ENCODE data around the gene SLC9C1. TPM values are rescaled to one million over a fixed set of nuclear protein-coding genes. Genes with fewer than 3 reads are reported as not detected.

SLC9C1 gene
- total RNA-seq, 1 donor from 2014 or later, result not detected

DNA sequence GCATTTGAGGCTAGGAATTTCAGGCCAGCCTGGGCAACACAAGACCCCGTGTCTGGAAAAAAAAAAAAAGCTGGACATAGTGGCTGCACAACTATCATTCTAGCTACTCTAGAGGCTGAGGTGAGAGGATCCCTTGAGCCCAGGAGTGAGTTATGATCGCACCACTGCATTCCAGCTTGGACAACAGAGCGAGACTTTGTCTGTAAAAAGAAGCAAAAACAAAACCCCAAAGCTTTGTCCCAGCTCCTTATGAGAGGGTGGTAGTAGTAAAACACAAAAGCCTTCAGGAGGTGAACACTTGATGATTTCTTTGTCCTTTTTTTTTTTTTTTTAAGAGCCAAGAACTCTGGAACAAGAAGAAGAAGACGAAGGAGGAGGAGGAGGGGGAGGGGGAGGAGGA lies 37.8 kb upstream of the SLC9C1 start:
- intact Hi-C loops (cut with DNase I), result no loop called here
- ATAC-seq, result no peak
- Histone ChIP-seq H3K27ac (no peak overlapping the region), H3K4me3 (no peak overlapping the region), H3K9me3 (no peaks in the 10 kb centered on the region), H3K4me1 (peaks cover 10% of the 10 kb centered on the region), H3K36me3 (no peaks in the 10 kb centered on the region), H3K27me3 (ENCODE audit: low read depth) (no peaks in the 10 kb centered on the region)
- no peak for DNase-seq
- TF ChIP-seq, protein P1, sequence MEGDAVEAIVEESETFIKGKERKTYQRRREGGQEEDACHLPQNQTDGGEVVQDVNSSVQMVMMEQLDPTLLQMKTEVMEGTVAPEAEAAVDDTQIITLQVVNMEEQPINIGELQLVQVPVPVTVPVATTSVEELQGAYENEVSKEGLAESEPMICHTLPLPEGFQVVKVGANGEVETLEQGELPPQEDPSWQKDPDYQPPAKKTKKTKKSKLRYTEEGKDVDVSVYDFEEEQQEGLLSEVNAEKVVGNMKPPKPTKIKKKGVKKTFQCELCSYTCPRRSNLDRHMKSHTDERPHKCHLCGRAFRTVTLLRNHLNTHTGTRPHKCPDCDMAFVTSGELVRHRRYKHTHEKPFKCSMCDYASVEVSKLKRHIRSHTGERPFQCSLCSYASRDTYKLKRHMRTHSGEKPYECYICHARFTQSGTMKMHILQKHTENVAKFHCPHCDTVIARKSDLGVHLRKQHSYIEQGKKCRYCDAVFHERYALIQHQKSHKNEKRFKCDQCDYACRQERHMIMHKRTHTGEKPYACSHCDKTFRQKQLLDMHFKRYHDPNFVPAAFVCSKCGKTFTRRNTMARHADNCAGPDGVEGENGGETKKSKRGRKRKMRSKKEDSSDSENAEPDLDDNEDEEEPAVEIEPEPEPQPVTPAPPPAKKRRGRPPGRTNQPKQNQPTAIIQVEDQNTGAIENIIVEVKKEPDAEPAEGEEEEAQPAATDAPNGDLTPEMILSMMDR (IDR thresholded peaks at IDR 0.05), result no peak

DNA sequence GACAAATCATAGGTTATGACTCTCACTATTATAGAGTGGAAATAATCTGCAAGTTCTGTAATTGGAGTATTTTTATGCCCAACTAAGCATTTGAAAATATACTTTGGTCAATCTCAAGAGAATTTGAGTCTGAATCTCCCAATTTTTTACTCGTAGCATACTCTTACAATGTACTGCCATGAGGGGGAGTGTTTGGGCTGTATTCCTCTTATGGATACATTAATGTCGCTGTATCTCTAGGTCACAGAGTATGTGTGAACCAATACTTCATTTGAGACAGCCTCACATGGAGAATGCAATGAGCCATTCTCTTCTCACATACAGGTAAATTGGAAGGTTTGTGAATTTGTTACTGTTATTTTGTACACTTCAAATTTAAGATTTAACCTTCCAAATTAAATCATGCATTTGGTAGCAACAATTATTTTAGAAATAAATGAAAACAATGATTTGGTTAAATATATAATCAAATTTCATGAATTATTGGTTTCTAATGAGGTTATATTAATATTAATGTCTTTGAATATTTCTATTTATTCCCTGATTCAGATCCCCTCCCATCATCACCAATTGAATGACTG lies 33.4 kb upstream of the SLC9C1 start:
- intact Hi-C loops (cut with DNase I), result loop anchor here (10.0 kb wide), 1 partner anchor 207 kb away; no protein-coding TSS in a partner anchor
- DNase-seq, result no peak
- H3K27ac ChIP-seq, result no peak overlapping the region

DNA sequence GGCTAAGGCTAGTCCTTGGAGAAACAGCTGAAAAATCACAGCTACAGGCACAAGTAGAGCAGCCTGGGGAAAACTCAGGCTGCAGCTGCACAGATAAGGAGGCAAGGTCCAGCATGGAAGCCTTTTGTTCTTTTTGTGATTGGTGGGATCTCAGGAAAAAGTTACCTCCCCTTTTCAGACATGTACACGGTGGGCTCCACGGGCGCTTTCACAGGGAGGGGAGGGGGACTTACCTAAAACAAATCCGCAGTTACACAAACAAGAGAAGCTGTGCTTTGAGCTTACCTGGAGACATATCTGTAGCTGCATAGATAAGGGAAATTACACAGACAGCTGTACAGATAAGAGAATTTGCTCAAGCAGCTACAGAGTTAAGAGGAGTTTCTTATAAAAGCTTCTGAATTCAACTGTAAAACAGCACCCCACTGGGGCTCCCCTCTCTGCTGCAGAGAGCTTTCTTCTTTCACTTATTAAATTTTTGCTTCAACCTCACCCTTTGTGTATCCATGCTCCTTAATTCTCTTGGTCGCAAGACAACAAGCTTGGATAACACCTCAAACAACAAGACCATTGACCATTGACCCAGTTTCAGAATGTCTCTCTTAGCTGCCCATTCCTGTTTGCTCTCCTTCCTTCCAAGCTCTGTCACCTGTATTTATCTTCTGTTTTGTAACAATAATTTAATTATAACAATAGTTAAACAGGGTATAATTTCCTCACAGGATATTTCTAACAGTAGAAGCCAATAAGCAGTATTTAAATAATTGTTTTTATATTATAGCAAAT lies 28.0 kb upstream of the SLC9C1 start:
- TF ChIP-seq, protein P1 (IDR thresholded peaks at IDR 0.05), result no peak
- no peak overlapping the region for H3K27ac ChIP-seq
- H3K36me3 ChIP-seq, result no peaks in the 10 kb centered on the region
- intact Hi-C loops (cut with DNase I), result loop anchor here (10.0 kb wide), 1 partner anchor 213 kb away; no protein-coding TSS in a partner anchor
- DNase-seq (no peak), ATAC-seq (no peak)
- H3K9me3 ChIP-seq, result no peaks in the 10 kb centered on the region
- H3K4me1 ChIP-seq, result no peaks in the 10 kb centered on the region
- no peak overlapping the region for H3K4me3 ChIP-seq
- H3K27me3 ChIP-seq (ENCODE audit: low read depth), result no peaks in the 10 kb centered on the region

More for the DNA sequence above, 33.4 kb upstream of the SLC9C1 start:
- Histone ChIP-seq H3K36me3 (no peaks in the 10 kb centered on the region), H3K4me3 (no peak overlapping the region), H3K27me3 (ENCODE audit: low read depth) (no peaks in the 10 kb centered on the region), H3K9me3 (no peaks in the 10 kb centered on the region), H3K4me1 (no peaks in the 10 kb centered on the region)
- TF ChIP-seq, protein P1 (IDR thresholded peaks at IDR 0.05), result peak; percentile 72
- peak; percentile 92 to 93 for ATAC-seq

DNA sequence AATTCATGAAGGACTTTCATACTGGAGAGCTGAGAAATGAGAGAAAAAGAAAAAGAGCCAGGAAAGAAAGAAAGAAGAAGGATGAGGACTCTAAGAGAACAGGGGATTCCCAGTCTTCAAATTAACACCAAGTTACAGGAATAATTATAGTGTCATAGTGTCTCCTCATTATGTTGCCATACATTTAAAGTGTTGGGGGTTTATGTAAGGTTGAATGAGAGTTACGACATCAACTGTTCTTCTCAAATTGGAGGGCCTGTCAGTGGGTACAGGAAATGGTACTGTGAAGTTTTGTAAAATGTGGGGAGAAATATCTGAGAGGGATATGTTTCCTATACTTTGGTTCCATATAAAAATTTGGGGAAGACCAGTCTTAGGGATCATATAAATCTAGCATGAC lies 26.7 kb upstream of the SLC9C1 start:
- ATAC-seq (no peak), DNase-seq (no peak)
- H3K9me3 ChIP-seq, result no peaks in the 10 kb centered on the region
- intact Hi-C loops (cut with DNase I), result loop anchor here (10.0 kb wide), 1 partner anchor 214 kb away; no protein-coding TSS in a partner anchor
- no peak overlapping the region for H3K4me3 ChIP-seq
- H3K4me1 ChIP-seq, result no peaks in the 10 kb centered on the region
- H3K36me3 ChIP-seq, result no peaks in the 10 kb centered on the region
- TF ChIP-seq, protein P1 (IDR thresholded peaks at IDR 0.05), result no peak
- H3K27ac ChIP-seq, result no peak overlapping the region
- no peaks in the 10 kb centered on the region for H3K27me3 ChIP-seq (ENCODE audit: low read depth)

DNA sequence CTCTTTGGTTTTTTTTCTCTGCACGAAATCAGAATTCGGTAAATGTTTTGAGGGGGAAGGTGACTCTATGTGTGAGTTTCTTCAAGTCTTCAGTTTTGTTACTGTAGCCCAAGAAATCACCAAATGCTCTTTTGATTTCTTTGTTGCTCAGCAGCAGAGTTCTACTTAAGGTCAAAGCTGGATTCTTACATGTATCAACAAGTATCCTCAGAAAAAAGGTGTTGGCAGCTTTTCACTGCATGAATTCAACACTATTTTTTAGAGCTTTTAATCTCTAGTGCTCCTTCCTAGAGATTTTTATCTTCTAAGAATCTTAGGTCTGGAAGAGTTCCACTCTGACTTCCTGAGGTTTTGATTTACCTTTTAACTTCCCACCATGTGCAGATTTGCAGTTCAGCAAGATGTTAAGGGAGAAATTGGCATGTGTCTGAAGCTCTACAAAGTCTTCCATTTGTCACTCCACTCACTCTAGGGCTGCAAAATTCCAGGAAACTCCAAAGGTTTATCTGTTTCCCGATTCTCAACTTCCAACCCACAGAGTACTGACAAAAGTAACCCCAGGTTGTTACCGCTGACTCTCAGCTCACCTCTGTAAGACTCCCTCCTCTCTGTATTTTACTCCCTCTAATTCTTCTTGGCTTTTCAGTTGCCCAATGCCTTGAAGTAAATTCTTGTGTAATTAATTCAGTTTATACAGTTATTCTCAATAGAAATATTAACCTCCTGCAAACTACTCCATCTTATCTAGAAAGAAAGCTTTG lies 25.7 kb upstream of the SLC9C1 start:
- no peak overlapping the region for H3K4me3 ChIP-seq
- intact Hi-C loops (cut with DNase I), result loop anchor here (10.0 kb wide), 1 partner anchor 215 kb away; no protein-coding TSS in a partner anchor
- no peak overlapping the region for H3K27ac ChIP-seq
- no peak for ATAC-seq
- H3K36me3 ChIP-seq, result no peaks in the 10 kb centered on the region
- no peaks in the 10 kb centered on the region for H3K27me3 ChIP-seq (ENCODE audit: low read depth)
- TF ChIP-seq, protein P1 (IDR thresholded peaks at IDR 0.05), result no peak
- DNase-seq, result no peak
- no peaks in the 10 kb centered on the region for H3K4me1 ChIP-seq
- H3K9me3 ChIP-seq, result no peaks in the 10 kb centered on the region
